ENCODE measurements around the gene WDR17.

WDR17 gene

DNA sequence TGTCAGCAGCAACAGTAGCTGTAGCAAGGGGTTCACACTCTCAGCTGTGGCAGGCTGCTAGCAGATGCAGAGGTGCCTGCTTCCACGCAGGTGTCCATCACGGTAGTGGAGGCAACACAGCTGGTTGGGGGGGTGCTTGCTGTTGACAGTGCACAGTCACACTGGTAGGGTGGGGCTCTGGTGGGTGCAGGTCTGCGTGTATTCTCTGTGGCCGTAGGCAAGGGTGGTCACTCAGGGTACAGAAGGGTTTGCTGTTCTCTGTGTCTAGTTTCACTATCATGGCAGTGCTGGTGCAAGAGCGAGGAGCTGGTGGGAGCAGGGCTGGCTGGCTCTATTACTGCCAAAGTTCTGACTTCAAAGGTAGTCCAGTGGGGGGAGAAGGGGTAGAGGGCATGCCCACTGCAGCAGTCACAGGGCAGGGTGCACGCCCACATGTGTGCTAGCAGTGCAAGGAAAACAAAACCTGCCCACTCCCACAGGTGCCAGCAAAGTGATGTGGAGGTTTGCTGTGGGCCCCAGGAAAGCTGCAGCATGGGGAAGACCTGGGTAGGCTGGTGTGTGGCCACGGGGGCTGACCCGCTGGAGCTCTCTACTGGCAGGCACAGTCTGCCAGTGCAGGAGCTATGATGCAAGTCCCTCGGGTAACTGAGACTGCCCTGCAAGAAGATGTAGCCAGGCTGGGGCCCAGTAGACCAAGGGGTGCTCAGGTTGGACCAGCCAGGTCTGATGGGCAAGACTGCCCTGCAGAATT, 21.6 kb upstream of the WDR17 start:
- H3K4me3 ChIP-seq (ENCODE audit: low read length): no peak overlapping the region
- no peaks in the 10 kb centered on the region for H3K27me3 ChIP-seq (ENCODE audit: control insufficient read depth, insufficient read depth, low read length)
- no peak overlapping the region for H3K27ac ChIP-seq (ENCODE audit: low read length)
- H3K9ac ChIP-seq (ENCODE audit: low read length): no peak overlapping the region
- H3K9me3 ChIP-seq (ENCODE audit: control insufficient read depth, low read depth, low read length): no peaks in the 10 kb centered on the region
- H3K4me1 ChIP-seq (ENCODE audit: control insufficient read depth, low read depth, low read length): no peaks in the 10 kb centered on the region
- H3K36me3 ChIP-seq (ENCODE audit: control insufficient read depth, low read depth, low read length): no peaks in the 10 kb centered on the region

DNA sequence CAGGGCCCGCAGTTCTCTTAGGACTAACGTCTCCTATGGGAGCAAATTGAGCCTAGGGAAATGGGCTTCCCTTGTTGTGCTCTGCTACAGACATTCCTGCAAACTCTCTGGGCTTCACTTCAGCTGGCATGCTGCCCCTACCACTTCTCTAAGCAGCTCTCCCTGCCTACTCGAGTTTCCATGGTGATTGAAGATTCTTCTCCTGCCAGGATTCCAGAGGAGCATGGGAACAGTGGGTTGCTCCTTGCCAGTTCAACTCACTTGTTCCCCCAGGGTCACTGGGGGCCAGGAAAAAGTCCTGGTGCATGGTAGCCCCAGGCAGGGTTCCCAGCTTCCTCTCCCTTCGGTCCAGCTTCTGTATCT, 21.1 kb upstream of the WDR17 start:
- Histone ChIP-seq H3K27me3 (ENCODE audit: control insufficient read depth, insufficient read depth, low read length) (no peaks in the 10 kb centered on the region), H3K4me1 (ENCODE audit: control insufficient read depth, low read depth, low read length) (no peaks in the 10 kb centered on the region), H3K9me3 (ENCODE audit: control insufficient read depth, low read depth, low read length) (no peaks in the 10 kb centered on the region), H3K27ac (ENCODE audit: low read length) (no peak overlapping the region), H3K36me3 (ENCODE audit: control insufficient read depth, low read depth, low read length) (no peaks in the 10 kb centered on the region), H3K4me3 (ENCODE audit: low read length) (no peak overlapping the region), H3K9ac (ENCODE audit: low read length) (no peak overlapping the region)

DNA sequence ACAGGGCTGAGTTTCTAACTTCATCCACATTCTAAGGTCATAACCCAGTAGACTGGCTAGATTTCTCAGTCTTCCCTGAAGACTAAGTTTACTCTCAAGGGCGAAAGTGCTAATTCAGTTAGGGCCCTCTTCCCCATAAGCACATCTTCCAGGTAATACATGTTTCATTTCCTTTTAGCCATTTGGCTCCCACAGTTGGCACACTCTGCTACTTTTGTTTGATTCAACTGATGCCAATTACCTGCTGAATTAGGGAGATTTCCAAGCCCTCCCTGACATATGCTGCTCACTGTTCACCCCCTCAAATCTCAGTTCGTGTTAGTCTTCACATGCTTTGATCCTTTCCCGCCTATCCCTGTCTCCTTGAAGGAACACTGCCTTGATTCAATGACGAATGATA, 17.0 kb upstream of the WDR17 start:
- H3K4me3 ChIP-seq (ENCODE audit: low read length): no peak overlapping the region
- no peak overlapping the region for H3K9ac ChIP-seq (ENCODE audit: low read length)
- no peaks in the 10 kb centered on the region for H3K9me3 ChIP-seq (ENCODE audit: control insufficient read depth, low read depth, low read length)
- no peaks in the 10 kb centered on the region for H3K27me3 ChIP-seq (ENCODE audit: control insufficient read depth, insufficient read depth, low read length)
- no peak overlapping the region for H3K27ac ChIP-seq (ENCODE audit: low read length)
- no peaks in the 10 kb centered on the region for H3K36me3 ChIP-seq (ENCODE audit: control insufficient read depth, low read depth, low read length)
- no peaks in the 10 kb centered on the region for H3K4me1 ChIP-seq (ENCODE audit: control insufficient read depth, low read depth, low read length)

DNA sequence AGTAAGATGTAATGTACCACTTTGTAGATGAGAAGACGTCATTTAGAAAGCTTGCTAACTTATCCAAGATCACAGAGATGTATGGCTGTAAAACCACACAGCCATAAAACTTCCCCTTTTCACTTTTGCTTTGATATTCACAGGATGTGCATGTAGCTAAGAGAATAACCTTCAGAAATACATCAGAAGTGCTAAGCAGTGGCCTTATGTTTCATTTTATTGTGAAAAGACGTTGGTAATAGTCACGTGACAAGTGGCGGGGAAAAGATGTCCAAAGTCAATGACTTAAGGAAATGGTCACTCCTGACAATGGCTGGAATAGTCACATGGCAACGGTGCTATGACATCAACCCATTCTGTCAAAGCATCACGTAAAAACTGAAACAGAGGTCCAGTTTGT, 12.9 kb upstream of the WDR17 start:
- Histone ChIP-seq H3K36me3 (ENCODE audit: control insufficient read depth, low read depth, low read length) (no peaks in the 10 kb centered on the region), H3K9ac (ENCODE audit: low read length) (no peak overlapping the region), H3K27ac (ENCODE audit: low read length) (no peak overlapping the region), H3K4me3 (ENCODE audit: low read length) (no peak overlapping the region), H3K4me1 (ENCODE audit: control insufficient read depth, low read depth, low read length) (no peaks in the 10 kb centered on the region), H3K9me3 (ENCODE audit: control insufficient read depth, low read depth, low read length) (no peaks in the 10 kb centered on the region), H3K27me3 (ENCODE audit: control insufficient read depth, insufficient read depth, low read length) (no peaks in the 10 kb centered on the region)

DNA sequence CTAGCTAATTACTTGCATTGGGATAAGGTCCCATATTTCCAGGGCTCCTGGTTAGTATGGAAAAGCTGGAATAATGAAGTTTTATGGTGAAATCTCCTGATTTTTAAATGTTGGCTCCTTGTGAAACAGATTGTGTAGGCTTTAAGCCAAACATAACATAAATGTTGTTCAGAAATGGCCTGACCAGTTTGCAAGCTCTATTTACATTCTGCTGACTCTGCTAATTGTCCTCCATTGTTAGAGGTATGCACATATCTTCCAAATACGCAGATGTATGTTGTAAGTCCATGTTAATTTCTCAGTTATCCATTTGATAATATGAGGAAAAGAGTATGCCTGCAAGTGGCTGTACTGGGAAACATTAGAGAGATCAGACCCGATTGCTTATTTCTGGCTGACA, 11.9 kb upstream of the WDR17 start:
- no peaks in the 10 kb centered on the region for H3K4me1 ChIP-seq (ENCODE audit: control insufficient read depth, low read depth, low read length)
- no peak overlapping the region for H3K27ac ChIP-seq (ENCODE audit: low read length)
- H3K27me3 ChIP-seq (ENCODE audit: control insufficient read depth, insufficient read depth, low read length): no peaks in the 10 kb centered on the region
- H3K4me3 ChIP-seq (ENCODE audit: low read length): no peak overlapping the region
- no peaks in the 10 kb centered on the region for H3K36me3 ChIP-seq (ENCODE audit: control insufficient read depth, low read depth, low read length)
- H3K9ac ChIP-seq (ENCODE audit: low read length): no peak overlapping the region
- H3K9me3 ChIP-seq (ENCODE audit: control insufficient read depth, low read depth, low read length): no peaks in the 10 kb centered on the region

DNA sequence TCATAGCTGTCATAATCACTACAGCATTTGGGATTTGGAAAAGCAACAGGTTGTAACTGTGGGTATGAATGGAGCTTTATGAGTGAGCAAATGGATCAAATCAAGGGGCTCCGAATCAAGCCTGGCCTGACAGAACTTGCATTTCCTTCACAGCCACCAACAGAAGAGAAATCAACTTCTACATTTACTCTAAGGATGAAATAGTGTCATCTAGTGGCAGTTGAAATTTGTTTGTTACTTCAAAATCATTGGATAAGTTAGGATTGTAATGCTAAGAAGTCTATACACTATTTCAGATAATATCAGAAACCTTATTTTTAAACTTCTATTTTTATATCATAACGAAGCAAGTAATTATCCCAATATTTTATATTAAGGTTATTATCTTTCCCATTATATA, 10.7 kb upstream of the WDR17 start:
- Histone ChIP-seq H3K9me3 (ENCODE audit: control insufficient read depth, low read depth, low read length) (no peaks in the 10 kb centered on the region), H3K9ac (ENCODE audit: low read length) (no peak overlapping the region), H3K27ac (ENCODE audit: low read length) (no peak overlapping the region), H3K4me1 (ENCODE audit: control insufficient read depth, low read depth, low read length) (no peaks in the 10 kb centered on the region), H3K27me3 (ENCODE audit: control insufficient read depth, insufficient read depth, low read length) (no peaks in the 10 kb centered on the region), H3K36me3 (ENCODE audit: control insufficient read depth, low read depth, low read length) (no peaks in the 10 kb centered on the region), H3K4me3 (ENCODE audit: low read length) (no peak overlapping the region)

DNA sequence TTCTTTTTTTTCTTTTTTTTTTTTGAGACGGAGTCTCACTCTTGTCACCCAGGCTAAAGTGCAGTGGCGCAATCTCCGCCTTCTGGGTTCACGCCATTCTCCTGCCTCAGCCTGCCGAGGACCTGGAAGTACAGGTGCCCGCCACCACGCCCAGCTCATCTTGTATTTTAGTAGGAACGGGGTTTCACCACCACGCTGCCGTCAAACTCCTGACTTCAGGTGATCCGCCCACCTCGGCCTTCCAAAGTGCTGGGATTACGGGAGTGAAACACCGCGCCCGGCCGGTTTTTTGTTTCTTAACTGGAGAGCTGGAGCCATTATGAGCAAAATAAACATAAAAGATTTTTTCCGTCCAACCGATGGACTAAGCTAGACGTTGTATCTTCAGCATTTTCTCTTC, 1.9 kb upstream of the WDR17 start:
- no peak overlapping the region for H3K27ac ChIP-seq (ENCODE audit: low read length)
- no peaks in the 10 kb centered on the region for H3K36me3 ChIP-seq (ENCODE audit: control insufficient read depth, low read depth, low read length)
- H3K27me3 ChIP-seq (ENCODE audit: control insufficient read depth, insufficient read depth, low read length): no peaks in the 10 kb centered on the region
- no peaks in the 10 kb centered on the region for H3K9me3 ChIP-seq (ENCODE audit: control insufficient read depth, low read depth, low read length)
- H3K4me1 ChIP-seq (ENCODE audit: control insufficient read depth, low read depth, low read length): peaks cover 5% of the 10 kb centered on the region
- no peak overlapping the region for H3K9ac ChIP-seq (ENCODE audit: low read length)
- H3K4me3 ChIP-seq (ENCODE audit: low read length): no peak overlapping the region

DNA sequence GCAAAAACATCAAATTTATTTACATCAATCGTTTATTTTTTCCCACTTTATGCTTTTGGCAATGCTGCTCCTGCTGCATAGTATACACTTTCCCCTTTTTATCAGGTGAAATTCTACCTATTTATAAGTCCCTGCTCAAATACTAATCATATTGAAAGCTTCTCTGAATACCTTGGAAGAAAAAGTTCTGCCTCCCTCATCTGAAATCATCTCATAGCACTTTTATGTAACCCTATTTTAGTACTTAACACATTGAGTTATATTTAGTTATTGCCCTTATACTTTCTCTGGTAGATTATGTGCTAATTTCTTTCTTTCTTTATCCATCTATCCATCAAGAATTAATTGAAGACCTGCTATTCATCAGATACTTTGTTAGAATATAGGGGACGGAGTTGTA, 1.1 kb upstream of the WDR17 start:
- no peaks in the 10 kb centered on the region for H3K36me3 ChIP-seq (ENCODE audit: control insufficient read depth, low read depth, low read length)

DNA sequence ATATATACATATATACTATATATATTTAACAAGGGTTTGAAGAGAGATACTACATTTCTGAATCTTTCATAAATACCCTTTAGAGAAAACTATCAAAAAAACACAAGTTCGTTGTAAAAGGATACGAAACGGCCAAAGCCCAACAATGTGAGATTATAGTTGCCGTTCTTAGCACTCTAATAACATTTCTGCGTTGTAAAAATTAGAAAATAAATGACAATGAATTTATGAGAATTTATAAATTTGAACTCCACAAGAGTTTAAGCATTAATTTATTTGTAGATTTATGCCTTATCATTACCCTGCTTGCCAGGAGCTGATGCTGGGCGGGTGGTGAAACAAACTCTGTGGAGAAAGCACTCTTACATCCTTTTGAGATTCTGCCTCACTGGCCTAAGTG, 1.1 kb downstream of the WDR17 start:
- peak overlapping the region; percentile 86 for H3K4me3 ChIP-seq (ENCODE audit: low read length)
- H3K4me1 ChIP-seq (ENCODE audit: control insufficient read depth, low read depth, low read length): peaks cover 5% of the 10 kb centered on the region
- H3K36me3 ChIP-seq (ENCODE audit: control insufficient read depth, low read depth, low read length): no peaks in the 10 kb centered on the region
- H3K9me3 ChIP-seq (ENCODE audit: control insufficient read depth, low read depth, low read length): no peaks in the 10 kb centered on the region
- no peak overlapping the region for H3K27ac ChIP-seq (ENCODE audit: low read length)
- H3K27me3 ChIP-seq (ENCODE audit: control insufficient read depth, insufficient read depth, low read length): no peaks in the 10 kb centered on the region
- no peak overlapping the region for H3K9ac ChIP-seq (ENCODE audit: low read length)

More for the DNA sequence above, 1.1 kb upstream of the WDR17 start:
- Histone ChIP-seq H3K27ac (ENCODE audit: low read length) (no peak overlapping the region), H3K27me3 (ENCODE audit: control insufficient read depth, insufficient read depth, low read length) (no peaks in the 10 kb centered on the region), H3K4me1 (ENCODE audit: control insufficient read depth, low read depth, low read length) (peaks cover 5% of the 10 kb centered on the region), H3K9me3 (ENCODE audit: control insufficient read depth, low read depth, low read length) (no peaks in the 10 kb centered on the region), H3K9ac (ENCODE audit: low read length) (no peak overlapping the region), H3K4me3 (ENCODE audit: low read length) (no peak overlapping the region)

DNA sequence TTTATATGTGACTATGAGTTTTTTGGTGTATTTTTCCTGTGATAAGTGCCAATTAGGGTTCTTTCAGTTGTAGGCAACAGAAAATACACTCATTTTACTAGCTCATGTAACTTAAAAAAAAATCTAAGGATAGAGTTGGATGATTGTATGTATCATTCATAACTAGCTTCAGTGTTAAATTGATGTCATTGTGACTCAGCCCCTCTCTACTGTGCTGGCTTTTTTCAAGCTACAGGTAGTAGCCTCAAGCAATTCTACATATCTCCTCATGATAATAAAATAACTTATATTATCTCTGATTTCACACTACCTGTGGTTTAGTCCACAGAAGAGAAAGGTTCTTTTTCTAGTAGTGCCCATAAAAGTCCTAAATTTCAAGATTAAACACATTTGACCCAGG, 11.9 kb downstream of the WDR17 start:
- no peaks in the 10 kb centered on the region for H3K36me3 ChIP-seq (ENCODE audit: control insufficient read depth, low read depth, low read length)
- H3K27me3 ChIP-seq (ENCODE audit: control insufficient read depth, insufficient read depth, low read length): no peaks in the 10 kb centered on the region
- no peak overlapping the region for H3K27ac ChIP-seq (ENCODE audit: low read length)
- no peaks in the 10 kb centered on the region for H3K9me3 ChIP-seq (ENCODE audit: control insufficient read depth, low read depth, low read length)
- no peaks in the 10 kb centered on the region for H3K4me1 ChIP-seq (ENCODE audit: control insufficient read depth, low read depth, low read length)
- H3K9ac ChIP-seq (ENCODE audit: low read length): no peak overlapping the region
- H3K4me3 ChIP-seq (ENCODE audit: low read length): no peak overlapping the region

DNA sequence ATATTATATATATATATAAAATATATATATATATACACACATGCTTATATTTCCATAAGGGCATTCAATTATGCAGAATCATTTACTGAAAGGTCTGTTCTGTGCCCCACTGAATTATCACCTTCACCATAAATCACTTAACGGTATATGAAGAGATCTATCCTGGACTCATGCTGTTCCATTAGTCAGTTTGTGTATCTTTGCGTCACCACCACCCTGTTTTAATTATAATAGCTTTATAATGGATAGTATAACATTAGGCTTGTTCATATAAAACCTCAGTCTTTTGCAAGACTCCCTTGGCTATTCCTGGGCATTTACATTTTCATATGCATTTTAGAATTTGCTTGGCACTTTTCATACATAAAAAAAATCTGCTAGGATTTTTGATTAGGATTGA, 19.1 kb downstream of the WDR17 start:
- no peak overlapping the region for H3K9ac ChIP-seq (ENCODE audit: low read length)
- no peaks in the 10 kb centered on the region for H3K4me1 ChIP-seq (ENCODE audit: control insufficient read depth, low read depth, low read length)
- no peak overlapping the region for H3K4me3 ChIP-seq (ENCODE audit: low read length)
- H3K27ac ChIP-seq (ENCODE audit: low read length): no peak overlapping the region
- H3K9me3 ChIP-seq (ENCODE audit: control insufficient read depth, low read depth, low read length): peaks cover 5% of the 10 kb centered on the region
- no peaks in the 10 kb centered on the region for H3K27me3 ChIP-seq (ENCODE audit: control insufficient read depth, insufficient read depth, low read length)
- no peaks in the 10 kb centered on the region for H3K36me3 ChIP-seq (ENCODE audit: control insufficient read depth, low read depth, low read length)

DNA sequence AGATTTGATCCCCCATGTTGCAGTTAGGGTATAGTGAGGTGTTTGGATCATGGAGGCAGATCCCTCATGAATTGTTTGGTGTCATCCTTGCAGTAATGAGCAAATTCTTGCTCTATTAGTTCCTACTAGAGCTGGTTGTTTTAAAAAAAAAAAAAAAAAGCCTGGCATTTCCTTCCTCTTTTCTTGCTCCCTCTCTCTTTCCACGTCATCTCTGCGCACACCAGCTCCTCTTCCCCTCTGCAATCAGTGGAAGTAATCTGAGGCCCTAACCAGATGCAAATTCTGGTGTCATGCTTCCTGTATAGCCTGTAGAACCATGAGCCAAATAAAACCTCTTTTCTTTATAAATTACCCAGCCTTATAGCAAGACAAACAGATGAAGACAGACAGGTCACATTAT, 24.5 kb downstream of the WDR17 start:
- H3K9ac ChIP-seq (ENCODE audit: low read length): no peak overlapping the region
- H3K27ac ChIP-seq (ENCODE audit: low read length): no peak overlapping the region
- H3K36me3 ChIP-seq (ENCODE audit: control insufficient read depth, low read depth, low read length): no peaks in the 10 kb centered on the region
- no peak overlapping the region for H3K4me3 ChIP-seq (ENCODE audit: low read length)
- no peaks in the 10 kb centered on the region for H3K27me3 ChIP-seq (ENCODE audit: control insufficient read depth, insufficient read depth, low read length)
- H3K9me3 ChIP-seq (ENCODE audit: control insufficient read depth, low read depth, low read length): peaks cover 7% of the 10 kb centered on the region
- H3K4me1 ChIP-seq (ENCODE audit: control insufficient read depth, low read depth, low read length): no peaks in the 10 kb centered on the region
